ENCODE measurements around the gene MRPS14.
A peak's percentile ranks its signal among the peaks of the same experiment; 100 is the strongest.

The MRPS14 gene

DNA sequence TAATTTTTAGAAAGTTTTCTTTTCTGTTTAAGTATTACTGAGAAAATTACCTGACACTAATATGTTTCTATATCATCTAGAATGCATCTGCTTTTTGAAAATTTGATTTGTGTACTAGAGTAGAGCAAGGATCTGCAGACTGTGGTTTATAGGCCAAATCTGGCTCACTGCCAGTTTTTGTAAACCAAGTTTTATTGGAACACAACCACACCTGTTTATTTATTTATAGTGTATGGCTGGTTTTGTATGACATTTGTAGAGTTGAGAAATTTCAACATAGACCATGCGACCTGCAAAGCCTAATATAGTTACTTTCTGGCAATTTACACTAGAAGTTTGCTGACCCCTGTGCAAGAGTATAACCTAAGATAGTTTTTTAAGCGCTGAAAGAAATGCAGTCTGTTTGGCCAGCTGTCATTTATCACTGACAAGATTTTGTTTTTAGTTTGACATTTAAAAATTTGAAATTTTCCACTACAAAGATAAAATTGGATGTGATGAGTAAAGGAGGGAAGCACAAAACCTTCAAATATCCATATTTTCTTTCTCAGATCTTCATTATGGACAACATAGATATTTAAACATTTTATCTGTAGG, 59.6 kb downstream of the MRPS14 start:
- peak overlapping the region; percentile 57 for H3K4me3 ChIP-seq (ENCODE audit: low read length)
- TF ChIP-seq, protein P1, sequence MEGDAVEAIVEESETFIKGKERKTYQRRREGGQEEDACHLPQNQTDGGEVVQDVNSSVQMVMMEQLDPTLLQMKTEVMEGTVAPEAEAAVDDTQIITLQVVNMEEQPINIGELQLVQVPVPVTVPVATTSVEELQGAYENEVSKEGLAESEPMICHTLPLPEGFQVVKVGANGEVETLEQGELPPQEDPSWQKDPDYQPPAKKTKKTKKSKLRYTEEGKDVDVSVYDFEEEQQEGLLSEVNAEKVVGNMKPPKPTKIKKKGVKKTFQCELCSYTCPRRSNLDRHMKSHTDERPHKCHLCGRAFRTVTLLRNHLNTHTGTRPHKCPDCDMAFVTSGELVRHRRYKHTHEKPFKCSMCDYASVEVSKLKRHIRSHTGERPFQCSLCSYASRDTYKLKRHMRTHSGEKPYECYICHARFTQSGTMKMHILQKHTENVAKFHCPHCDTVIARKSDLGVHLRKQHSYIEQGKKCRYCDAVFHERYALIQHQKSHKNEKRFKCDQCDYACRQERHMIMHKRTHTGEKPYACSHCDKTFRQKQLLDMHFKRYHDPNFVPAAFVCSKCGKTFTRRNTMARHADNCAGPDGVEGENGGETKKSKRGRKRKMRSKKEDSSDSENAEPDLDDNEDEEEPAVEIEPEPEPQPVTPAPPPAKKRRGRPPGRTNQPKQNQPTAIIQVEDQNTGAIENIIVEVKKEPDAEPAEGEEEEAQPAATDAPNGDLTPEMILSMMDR (IDR thresholded peaks at IDR 0.05; ENCODE audit: low read depth, low read length, poor library complexity, severe bottlenecking): no peak
- no peak for TF ChIP-seq EZH2phosphoT487 (IDR thresholded peaks at IDR 0.05; ENCODE audit: borderline replicate concordance, low read length)
- no peaks in the 10 kb centered on the region for H3K27me3 ChIP-seq (ENCODE audit: control insufficient read depth, low read length)
- peak overlapping the region; percentile 66 for H3K27ac ChIP-seq (ENCODE audit: low read depth, low read length)
- peaks cover 61% of the 10 kb centered on the region for H3K4me1 ChIP-seq (ENCODE audit: control insufficient read depth, low read length)
- no peaks in the 10 kb centered on the region for H4K20me1 ChIP-seq (ENCODE audit: control insufficient read depth, insufficient read depth, low read depth, low read length)
- no peaks in the 10 kb centered on the region for H3K9me3 ChIP-seq (ENCODE audit: control insufficient read depth, insufficient read depth, low read length)
- peaks cover 1% of the 10 kb centered on the region for H3K36me3 ChIP-seq (ENCODE audit: control insufficient read depth, low read length)
- peak overlapping the region; percentile 63 for H3K4me2 ChIP-seq (ENCODE audit: low read length)
- no peaks in the 10 kb centered on the region for H3K9me2 ChIP-seq (replicated peaks; ENCODE audit: control insufficient read depth, low read length)
- H3F3A ChIP-seq (ENCODE audit: control insufficient read depth, insufficient read depth): peaks cover 26% of the 10 kb centered on the region
- no peaks in the 10 kb centered on the region for H3K79me2 ChIP-seq (ENCODE audit: control insufficient read depth, low read length)
